Neutrophil (primary cell): ENCODE data around the gene ADAMTS2.

Source experiments
- H3K27ac ChIP-seq: fragments of 200-600 bp; sonication (generic); 2 replicates; pipeline ENCODE4 v1.5.1; 2016; ENCODE audit warnings: mild to moderate bottlenecking, moderate library complexity
- H3K27me3 ChIP-seq: fragments of 200-600 bp; sonication (generic); 2 replicates; pipeline ENCODE4 v1.6.0; 2016; ENCODE audit warnings: mild to moderate bottlenecking
- H3K36me3 ChIP-seq: fragments of 200-600 bp; sonication (generic); 2 replicates; pipeline ENCODE4 v1.5.1; 2017
- H3K4me1 ChIP-seq, 2 experiments: fragments of 200-600 bp in 1 of 2; sonication (generic) in 1 of 2; 1 replicate in 1 of 2; 2 replicates in 1 of 2; pipeline versions ENCODE4 v1.5.1 to v1.6.1; 2013 to 2016; ENCODE audit warnings: low read depth in 1 of 2, low read length in 1 of 2, mild to moderate bottlenecking in 1 of 2, moderate library complexity in 1 of 2; ENCODE audit not compliant: control insufficient read depth in 1 of 2, insufficient read depth in 1 of 2
- H3K4me3 ChIP-seq, 2 experiments: fragments of 200-600 bp in 1 of 2; sonication (generic) in 1 of 2; 1 replicate in 1 of 2; 2 replicates in 1 of 2; pipeline ENCODE4 v1.5.1; 2013 to 2016; ENCODE audit warnings: low read depth in 1 of 2, low read length in 1 of 2, mild to moderate bottlenecking in 1 of 2, moderate library complexity in 1 of 2
- H3K9me3 ChIP-seq: fragments of 200-600 bp; sonication (generic); 2 replicates; pipeline ENCODE4 v1.5.1; 2016
- TF ChIP-seq, protein P1 (sequence below): fragments of 200-600 bp; sonication (generic); IDR thresholded peaks from 2 replicates; pipeline ENCODE4 v1.5.1; 2016; ENCODE audit warnings: antibody characterized with exemption

The ADAMTS2 gene

GRCh38 chr5:179212870-179213269 lies 132.4 kb downstream of the ADAMTS2 start:
- H3K4me1 ChIP-seq, result no peaks in the 10 kb centered on the region

DNA sequence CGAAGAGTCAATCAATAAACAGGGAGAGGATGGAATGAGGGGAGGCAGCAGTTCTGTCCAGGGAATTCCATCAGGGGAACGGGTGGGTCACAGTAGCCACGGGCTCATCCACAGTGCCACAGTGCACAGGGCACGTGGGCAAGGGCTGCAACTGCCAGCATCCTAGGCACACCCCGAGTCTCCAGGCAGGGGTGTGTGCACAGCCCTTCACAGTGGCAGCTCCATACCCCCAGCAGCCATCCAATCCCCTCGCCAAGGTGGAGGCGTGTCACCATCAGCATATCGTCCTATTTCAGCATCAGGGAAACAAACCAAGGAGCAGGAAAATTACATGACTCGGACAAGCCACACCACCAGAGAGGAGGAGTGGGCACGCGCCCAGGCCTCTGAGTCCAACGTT lies 133.6 kb downstream of the ADAMTS2 start:
- TF ChIP-seq, protein P1, sequence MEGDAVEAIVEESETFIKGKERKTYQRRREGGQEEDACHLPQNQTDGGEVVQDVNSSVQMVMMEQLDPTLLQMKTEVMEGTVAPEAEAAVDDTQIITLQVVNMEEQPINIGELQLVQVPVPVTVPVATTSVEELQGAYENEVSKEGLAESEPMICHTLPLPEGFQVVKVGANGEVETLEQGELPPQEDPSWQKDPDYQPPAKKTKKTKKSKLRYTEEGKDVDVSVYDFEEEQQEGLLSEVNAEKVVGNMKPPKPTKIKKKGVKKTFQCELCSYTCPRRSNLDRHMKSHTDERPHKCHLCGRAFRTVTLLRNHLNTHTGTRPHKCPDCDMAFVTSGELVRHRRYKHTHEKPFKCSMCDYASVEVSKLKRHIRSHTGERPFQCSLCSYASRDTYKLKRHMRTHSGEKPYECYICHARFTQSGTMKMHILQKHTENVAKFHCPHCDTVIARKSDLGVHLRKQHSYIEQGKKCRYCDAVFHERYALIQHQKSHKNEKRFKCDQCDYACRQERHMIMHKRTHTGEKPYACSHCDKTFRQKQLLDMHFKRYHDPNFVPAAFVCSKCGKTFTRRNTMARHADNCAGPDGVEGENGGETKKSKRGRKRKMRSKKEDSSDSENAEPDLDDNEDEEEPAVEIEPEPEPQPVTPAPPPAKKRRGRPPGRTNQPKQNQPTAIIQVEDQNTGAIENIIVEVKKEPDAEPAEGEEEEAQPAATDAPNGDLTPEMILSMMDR, result no peak
- no peak overlapping the region for H3K4me3 ChIP-seq
- no peaks in the 10 kb centered on the region for H3K27me3 ChIP-seq
- no peak overlapping the region for H3K27ac ChIP-seq
- H3K4me1 ChIP-seq, result no peaks in the 10 kb centered on the region
- no peaks in the 10 kb centered on the region for H3K36me3 ChIP-seq
- no peaks in the 10 kb centered on the region for H3K9me3 ChIP-seq

More at GRCh38 chr5:179212870-179213269, 132.4 kb downstream of the ADAMTS2 start:
- TF ChIP-seq, protein P1, result no peak
- Histone ChIP-seq H3K9me3 (no peaks in the 10 kb centered on the region), H3K27ac (no peak overlapping the region), H3K27me3 (no peaks in the 10 kb centered on the region), H3K4me3 (no peak overlapping the region), H3K36me3 (no peaks in the 10 kb centered on the region)

DNA sequence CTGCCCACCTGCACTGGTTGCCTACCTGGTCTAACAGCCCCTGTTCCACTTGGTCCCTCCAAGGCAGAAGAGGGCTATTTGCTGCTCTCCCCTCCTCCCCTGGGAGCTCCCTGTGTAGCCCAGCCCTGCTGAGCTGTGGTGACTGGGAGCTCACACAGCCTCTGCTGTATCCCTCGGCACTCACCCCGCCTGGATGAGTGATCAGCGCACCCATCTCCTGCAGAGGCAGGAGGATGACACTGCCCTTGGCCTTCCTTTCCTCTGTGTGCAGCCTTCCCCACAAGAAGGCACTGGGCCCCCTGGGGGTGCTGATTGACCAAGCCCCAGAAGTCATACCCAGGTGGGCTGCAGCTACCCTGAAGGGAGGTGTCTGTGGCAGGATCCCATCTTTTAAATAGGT lies 134.2 kb downstream of the ADAMTS2 start:
- Histone ChIP-seq H3K27ac (no peak overlapping the region), H3K4me3 (no peak overlapping the region), H3K9me3 (no peaks in the 10 kb centered on the region), H3K4me1 (no peaks in the 10 kb centered on the region), H3K27me3 (no peaks in the 10 kb centered on the region), H3K36me3 (no peaks in the 10 kb centered on the region)
- TF ChIP-seq, protein P1, result no peak

- Histone ChIP-seq H3K27me3 (no peaks in the 10 kb centered on the region), H3K9me3 (no peaks in the 10 kb centered on the region), H3K4me1 (no peaks in the 10 kb centered on the region), H3K4me3 (no peak overlapping the region), H3K27ac (no peak overlapping the region), H3K36me3 (no peaks in the 10 kb centered on the region)
- TF ChIP-seq, protein P1, result no peak
Observed at GRCh38 chr5:179210478-179210877, 134.8 kb downstream of the ADAMTS2 start.

DNA sequence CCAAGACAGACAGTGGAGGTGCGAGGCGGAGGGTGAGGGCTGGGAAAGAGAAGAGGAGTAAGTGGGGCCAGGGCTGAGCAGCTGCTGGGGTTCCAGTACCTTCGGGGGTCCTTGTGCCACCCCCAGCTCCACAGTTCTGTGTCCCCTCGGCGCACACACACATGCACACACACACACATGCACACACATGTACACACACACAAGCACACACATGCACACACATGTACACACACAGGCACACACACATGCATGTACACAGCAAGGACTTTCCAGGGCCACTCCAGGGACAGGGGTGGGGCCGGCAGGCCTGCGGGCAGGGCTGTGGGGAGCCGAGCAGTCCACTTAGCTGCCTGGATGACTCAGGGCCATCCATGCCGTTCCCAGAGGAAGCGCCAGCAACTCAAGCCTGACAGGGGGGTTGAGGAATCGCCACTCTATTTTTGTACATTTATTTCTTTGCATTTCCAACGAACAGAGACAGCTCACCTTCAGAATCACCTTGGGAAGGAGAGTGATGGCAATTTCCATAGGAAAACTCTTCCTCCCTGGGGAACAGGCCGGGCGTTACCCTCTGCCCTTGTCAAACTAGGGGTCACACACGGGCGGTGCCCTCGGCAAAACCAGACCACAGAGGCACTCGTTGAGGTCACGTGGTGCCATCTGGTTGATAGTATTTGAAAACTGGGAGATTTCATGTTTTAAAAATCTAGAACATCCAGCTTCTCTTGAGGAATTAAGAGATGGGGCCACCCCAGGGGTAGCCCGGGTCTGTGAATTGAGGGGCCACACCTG lies 135.7 kb downstream of the ADAMTS2 start:
- no peaks in the 10 kb centered on the region for H3K27me3 ChIP-seq
- H3K27ac ChIP-seq, result no peak overlapping the region

More for the DNA sequence above, 135.7 kb downstream of the ADAMTS2 start:
- Histone ChIP-seq H3K4me3 (no peak overlapping the region), H3K9me3 (no peaks in the 10 kb centered on the region), H3K4me1 (no peaks in the 10 kb centered on the region), H3K36me3 (no peaks in the 10 kb centered on the region)
- TF ChIP-seq, protein P1, result no peak
